Measurements from ENCODE around the gene HAAO. TPM values are rescaled to one million over a fixed set of nuclear protein-coding genes. Genes with fewer than 3 reads are reported as not detected.

The HAAO gene
- total RNA-seq, 1 donor from 2014 or later: 1.1 TPM

GRCh38 chr2:42723465-42723864 lies 68.9 kb downstream of the HAAO start:
- Mint-ChIP-seq H3K4me1 (ENCODE audit: low read depth, unreplicated experiment) (peaks cover 19% of the 10 kb centered on the region), H3K27ac (ENCODE audit: unreplicated experiment) (peak overlapping the region; percentile 81), H3K4me3 (ENCODE audit: unreplicated experiment) (no peak overlapping the region), H3K36me3 (ENCODE audit: low read depth, unreplicated experiment) (peaks cover 10% of the 10 kb centered on the region), H3K9me3 (ENCODE audit: unreplicated experiment) (no peaks in the 10 kb centered on the region), H3K27me3 (ENCODE audit: low read depth, unreplicated experiment) (no peaks in the 10 kb centered on the region)
- Histone ChIP-seq H3K9me3 (ENCODE audit: insufficient read depth, low read depth, low read length) (no peaks in the 10 kb centered on the region), H2AFZ (ENCODE audit: low read depth, low read length) (no peak overlapping the region), H4K20me1 (ENCODE audit: insufficient read depth, low read length) (no peaks in the 10 kb centered on the region), H3K4me2 (ENCODE audit: low read length) (no peak overlapping the region), H3K27me3 (ENCODE audit: insufficient read depth, low read length) (no peaks in the 10 kb centered on the region), H3K27ac (ENCODE audit: low read depth, low read length) (no peak overlapping the region), H3K36me3 (ENCODE audit: insufficient read depth, low read length) (no peaks in the 10 kb centered on the region), H3K79me2 (ENCODE audit: insufficient read depth, low read length) (no peaks in the 10 kb centered on the region), H3K9ac (ENCODE audit: low read length) (no peak overlapping the region), H3K4me3 (ENCODE audit: insufficient read depth, low read depth, low read length) (no peak overlapping the region), H3K4me1 (ENCODE audit: insufficient read depth, low read length) (peaks cover 3% of the 10 kb centered on the region)
- DNase-seq (ENCODE audit: low read depth) (no peak), FAIRE-seq (no peak)
- TF ChIP-seq EZH2 (IDR thresholded peaks at IDR 0.05; ENCODE audit: insufficient read depth, low read length): no peak
- TF ChIP-seq, protein P1, sequence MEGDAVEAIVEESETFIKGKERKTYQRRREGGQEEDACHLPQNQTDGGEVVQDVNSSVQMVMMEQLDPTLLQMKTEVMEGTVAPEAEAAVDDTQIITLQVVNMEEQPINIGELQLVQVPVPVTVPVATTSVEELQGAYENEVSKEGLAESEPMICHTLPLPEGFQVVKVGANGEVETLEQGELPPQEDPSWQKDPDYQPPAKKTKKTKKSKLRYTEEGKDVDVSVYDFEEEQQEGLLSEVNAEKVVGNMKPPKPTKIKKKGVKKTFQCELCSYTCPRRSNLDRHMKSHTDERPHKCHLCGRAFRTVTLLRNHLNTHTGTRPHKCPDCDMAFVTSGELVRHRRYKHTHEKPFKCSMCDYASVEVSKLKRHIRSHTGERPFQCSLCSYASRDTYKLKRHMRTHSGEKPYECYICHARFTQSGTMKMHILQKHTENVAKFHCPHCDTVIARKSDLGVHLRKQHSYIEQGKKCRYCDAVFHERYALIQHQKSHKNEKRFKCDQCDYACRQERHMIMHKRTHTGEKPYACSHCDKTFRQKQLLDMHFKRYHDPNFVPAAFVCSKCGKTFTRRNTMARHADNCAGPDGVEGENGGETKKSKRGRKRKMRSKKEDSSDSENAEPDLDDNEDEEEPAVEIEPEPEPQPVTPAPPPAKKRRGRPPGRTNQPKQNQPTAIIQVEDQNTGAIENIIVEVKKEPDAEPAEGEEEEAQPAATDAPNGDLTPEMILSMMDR (IDR thresholded peaks at IDR 0.05; ENCODE audit: insufficient read depth, low read depth, low read length): no peak

DNA sequence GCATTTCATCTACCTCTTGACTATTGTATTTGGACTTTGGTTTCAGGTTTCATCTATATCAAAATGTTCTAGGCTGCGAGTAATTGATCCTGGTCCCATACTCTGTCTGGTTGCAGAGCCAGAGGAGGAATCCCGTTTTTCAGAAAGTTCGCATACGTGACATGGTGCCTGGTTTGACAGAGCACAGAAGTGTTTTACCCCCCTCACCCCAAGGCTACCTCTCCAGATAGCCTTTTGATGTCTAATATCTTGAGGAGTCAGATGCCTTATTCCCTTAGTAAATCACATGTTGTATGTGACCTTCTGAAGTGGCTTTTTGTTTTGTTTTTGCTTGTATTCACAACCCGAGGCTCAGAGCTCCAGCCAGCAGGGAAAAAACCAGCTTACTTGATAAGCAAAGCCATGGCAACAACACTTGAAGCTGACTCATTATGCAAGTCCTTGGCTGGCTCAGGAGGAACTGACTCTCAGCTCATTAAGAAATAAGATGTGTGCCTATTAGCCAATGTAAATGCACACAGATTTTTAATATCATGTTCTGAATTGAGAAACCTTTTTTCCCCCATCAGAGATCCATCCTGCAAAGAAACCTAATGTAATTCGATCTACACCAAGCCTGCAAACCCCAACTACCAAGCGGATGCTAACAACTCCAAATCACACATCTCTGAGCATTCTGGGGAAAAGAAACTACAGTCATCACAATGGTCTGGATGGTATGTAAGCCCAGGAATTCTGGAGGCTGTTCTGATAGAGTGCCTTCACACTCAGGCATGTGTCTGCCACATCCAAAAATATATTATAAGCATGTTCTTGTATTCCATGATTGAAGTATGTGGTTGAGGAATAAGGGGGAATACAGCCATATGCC lies 69.8 kb downstream of the HAAO start:
- peak overlapping the region; percentile 20 for H3K9ac ChIP-seq (ENCODE audit: low read length)
- no peaks in the 10 kb centered on the region for H3K9me3 ChIP-seq (ENCODE audit: insufficient read depth, low read depth, low read length)
- Mint-ChIP-seq H3K9me3 (ENCODE audit: unreplicated experiment) (no peaks in the 10 kb centered on the region), H3K36me3 (ENCODE audit: low read depth, unreplicated experiment) (peaks cover 7% of the 10 kb centered on the region), H3K27ac (ENCODE audit: unreplicated experiment) (peak overlapping the region; percentile 81), H3K4me1 (ENCODE audit: low read depth, unreplicated experiment) (peaks cover 19% of the 10 kb centered on the region), H3K27me3 (ENCODE audit: low read depth, unreplicated experiment) (no peaks in the 10 kb centered on the region), H3K4me3 (ENCODE audit: unreplicated experiment) (peak overlapping the region; percentile 10)
- H3K4me1 ChIP-seq (ENCODE audit: insufficient read depth, low read length): peaks cover 3% of the 10 kb centered on the region
- TF ChIP-seq EZH2 (IDR thresholded peaks at IDR 0.05; ENCODE audit: insufficient read depth, low read length): no peak
- TF ChIP-seq, protein P1 (IDR thresholded peaks at IDR 0.05; ENCODE audit: insufficient read depth, low read depth, low read length): no peak
- H3K36me3 ChIP-seq (ENCODE audit: insufficient read depth, low read length): no peaks in the 10 kb centered on the region
- H4K20me1 ChIP-seq (ENCODE audit: insufficient read depth, low read length): no peaks in the 10 kb centered on the region
- H3K27ac ChIP-seq (ENCODE audit: low read depth, low read length): peak overlapping the region; percentile 6
- H3K79me2 ChIP-seq (ENCODE audit: insufficient read depth, low read length): no peaks in the 10 kb centered on the region
- H2AFZ ChIP-seq (ENCODE audit: low read depth, low read length): no peak overlapping the region
- H3K4me2 ChIP-seq (ENCODE audit: low read length): peak overlapping the region; percentile 55
- H3K27me3 ChIP-seq (ENCODE audit: insufficient read depth, low read length): no peaks in the 10 kb centered on the region
- H3K4me3 ChIP-seq (ENCODE audit: insufficient read depth, low read depth, low read length): no peak overlapping the region
- FAIRE-seq: no peak
- DNase-seq (ENCODE audit: low read depth): peak; percentile 93

DNA sequence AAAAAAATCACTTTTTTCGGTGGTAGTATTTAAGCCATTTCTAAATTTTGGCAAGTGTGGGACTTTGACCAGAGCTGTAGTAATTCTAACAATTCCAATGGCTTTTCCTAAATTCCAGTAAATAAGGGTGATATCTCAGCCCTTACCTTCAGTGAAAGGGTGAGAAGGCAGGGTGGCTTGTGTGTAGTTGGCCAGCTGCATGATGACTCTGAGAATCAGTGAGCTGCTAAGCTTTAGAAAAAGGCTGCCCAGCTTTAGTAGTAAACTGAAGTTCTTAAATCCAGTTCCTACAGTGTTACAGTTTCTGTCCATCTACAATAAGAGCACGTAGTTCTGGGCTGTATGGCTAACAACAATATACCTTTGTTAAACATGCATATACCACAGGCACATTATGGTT lies 70.5 kb downstream of the HAAO start:
- Histone ChIP-seq H3K27ac (ENCODE audit: low read depth, low read length) (no peak overlapping the region), H2AFZ (ENCODE audit: low read depth, low read length) (no peak overlapping the region), H3K9ac (ENCODE audit: low read length) (peak overlapping the region; percentile 20), H3K4me2 (ENCODE audit: low read length) (peak overlapping the region; percentile 55), H3K4me3 (ENCODE audit: insufficient read depth, low read depth, low read length) (no peak overlapping the region), H3K27me3 (ENCODE audit: insufficient read depth, low read length) (no peaks in the 10 kb centered on the region), H3K36me3 (ENCODE audit: insufficient read depth, low read length) (no peaks in the 10 kb centered on the region), H3K9me3 (ENCODE audit: insufficient read depth, low read depth, low read length) (no peaks in the 10 kb centered on the region), H4K20me1 (ENCODE audit: insufficient read depth, low read length) (no peaks in the 10 kb centered on the region), H3K79me2 (ENCODE audit: insufficient read depth, low read length) (no peaks in the 10 kb centered on the region), H3K4me1 (ENCODE audit: insufficient read depth, low read length) (peaks cover 3% of the 10 kb centered on the region)
- H3K36me3 Mint-ChIP-seq (ENCODE audit: low read depth, unreplicated experiment): peaks cover 7% of the 10 kb centered on the region
- no peak overlapping the region for H3K4me3 Mint-ChIP-seq (ENCODE audit: unreplicated experiment)
- no peak for FAIRE-seq
- H3K4me1 Mint-ChIP-seq (ENCODE audit: low read depth, unreplicated experiment): peaks cover 19% of the 10 kb centered on the region
- H3K9me3 Mint-ChIP-seq (ENCODE audit: unreplicated experiment): no peaks in the 10 kb centered on the region
- peak overlapping the region; percentile 81 for H3K27ac Mint-ChIP-seq (ENCODE audit: unreplicated experiment)
- DNase-seq (ENCODE audit: low read depth): no peak
- TF ChIP-seq, protein P1 (IDR thresholded peaks at IDR 0.05; ENCODE audit: insufficient read depth, low read depth, low read length): no peak
- no peak for TF ChIP-seq EZH2 (IDR thresholded peaks at IDR 0.05; ENCODE audit: insufficient read depth, low read length)
- H3K27me3 Mint-ChIP-seq (ENCODE audit: low read depth, unreplicated experiment): no peaks in the 10 kb centered on the region
